CD4-positive, alpha-beta T cell treated with Interleukin-17A for 1 hour (primary cell): ENCODE measurements around the gene INPP5A.
A peak's percentile ranks its signal among the peaks of the same experiment; 100 is the strongest.

Source experiments
- DNase-seq: peaks from one replicate; pipeline ENCODE4 v3.0.0-alpha.2; 2020

Gene INPP5A

GRCh38 chr10:132650611-132651250 is 113.1 kb downstream of the INPP5A start:
- no peak for DNase-seq

GRCh38 chr10:132651511-132652029 is 114.0 kb downstream of the INPP5A start:
- no peak for DNase-seq

- DNase-seq, result no peak
These were observed 114.9 kb downstream of the INPP5A start for GRCh38 chr10:132652446-132652845.

- DNase-seq, result no peak
These were observed 115.5 kb downstream of the INPP5A start for GRCh38 chr10:132652936-132653590.

GRCh38 chr10:132653721-132654120 is 116.1 kb downstream of the INPP5A start:
- no peak for DNase-seq

- no peak for DNase-seq
These were observed 116.6 kb downstream of the INPP5A start for GRCh38 chr10:132654121-132654571.

GRCh38 chr10:132654708-132655661 is 117.4 kb downstream of the INPP5A start:
- DNase-seq, result peak; percentile 47

- DNase-seq, result no peak
These were observed 118.1 kb downstream of the INPP5A start for GRCh38 chr10:132655735-132656134.

GRCh38 chr10:132656283-132657126 is 118.9 kb downstream of the INPP5A start:
- DNase-seq, result no peak

- no peak for DNase-seq
These were observed 119.6 kb downstream of the INPP5A start for GRCh38 chr10:132657127-132657706.

GRCh38 chr10:132657748-132658147 is 120.2 kb downstream of the INPP5A start:
- no peak for DNase-seq

- DNase-seq, result no peak
These were observed 121.1 kb downstream of the INPP5A start for GRCh38 chr10:132658546-132659205.

- no peak for DNase-seq
These were observed 121.9 kb downstream of the INPP5A start for GRCh38 chr10:132659206-132660091.

GRCh38 chr10:132660385-132660784 is 122.8 kb downstream of the INPP5A start:
- no peak for DNase-seq

GRCh38 chr10:132662186-132662920 is 124.8 kb downstream of the INPP5A start:
- no peak for DNase-seq

GRCh38 chr10:132663666-132664365 is 126.2 kb downstream of the INPP5A start:
- DNase-seq, result no peak

- DNase-seq, result no peak
These were observed 126.8 kb downstream of the INPP5A start for GRCh38 chr10:132664407-132664806.

- DNase-seq, result no peak
These were observed 127.3 kb downstream of the INPP5A start for GRCh38 chr10:132664883-132665282.
